Ovary (tissue), 3 donors: ENCODE measurements around the gene LXN.

ENCODE experiments used
- EP300 ChIP-seq: sonication (generic); formaldehyde crosslinking; IDR thresholded peaks from one replicate; pipeline ENCODE4 v1.6.1; 2017; ENCODE audit warnings: antibody characterized with exemption
- TF ChIP-seq, protein P1 (sequence below), 3 donors: fragments of 450-650 bp in 2 of 3; fragments of 200-600 bp in 1 of 3; IDR thresholded peaks; one replicate each; pipeline versions ENCODE4 v1.5.1 to v1.8.0; 2016 to 2022; ENCODE audit warnings: antibody characterized with exemption in 3 of 3, mild to moderate bottlenecking in 1 of 3
- donor health status: DM: no; HTN: no; CAD: no.

DNA sequence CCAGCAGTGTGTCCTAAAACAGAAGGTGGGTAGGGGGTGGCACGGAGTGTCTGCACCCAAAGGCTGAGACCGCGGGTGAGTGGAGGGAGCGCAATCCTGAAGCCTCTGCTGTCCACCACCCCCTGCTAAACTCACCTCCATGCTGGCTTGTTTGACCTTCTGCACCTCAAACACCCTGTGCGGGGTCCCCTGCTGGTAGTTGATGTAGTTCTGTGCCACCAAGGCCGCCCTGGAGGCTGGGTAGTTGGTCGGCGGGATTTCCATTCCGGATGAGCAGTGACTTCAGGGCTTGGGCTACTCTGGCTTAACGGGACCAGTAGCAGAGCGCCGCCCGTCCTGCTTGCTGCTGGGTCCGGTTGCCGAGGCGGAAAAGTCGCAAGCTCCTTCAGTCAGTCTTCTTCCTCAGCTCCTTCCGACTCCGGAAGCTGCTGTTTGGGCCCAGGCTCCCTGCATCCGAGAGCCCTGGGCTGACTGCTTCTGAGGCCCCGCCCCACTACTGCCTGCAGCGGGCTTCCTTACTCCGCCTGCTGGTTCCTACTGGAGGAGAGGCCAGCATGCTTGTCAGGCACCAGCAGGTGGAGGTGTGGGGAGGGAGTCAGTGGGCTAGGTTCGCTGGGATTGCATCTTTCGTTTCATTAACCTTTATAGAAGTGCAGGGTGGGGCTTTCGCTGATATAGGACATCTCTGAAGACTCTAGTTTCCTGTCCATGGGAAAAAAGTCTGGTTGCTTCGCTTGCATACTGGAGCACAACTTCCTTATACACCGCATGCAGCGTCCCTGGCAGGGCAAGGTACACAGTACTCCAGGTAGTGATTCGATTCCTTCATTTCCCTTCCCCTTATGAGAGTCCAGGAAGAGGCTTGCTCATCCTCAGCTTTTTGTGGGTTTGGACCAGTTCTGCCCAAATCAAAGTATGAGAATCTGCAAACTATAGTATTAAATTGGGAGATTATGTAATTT, at the start of gene LXN:
- no peak for TF ChIP-seq EP300
- TF ChIP-seq, protein P1, sequence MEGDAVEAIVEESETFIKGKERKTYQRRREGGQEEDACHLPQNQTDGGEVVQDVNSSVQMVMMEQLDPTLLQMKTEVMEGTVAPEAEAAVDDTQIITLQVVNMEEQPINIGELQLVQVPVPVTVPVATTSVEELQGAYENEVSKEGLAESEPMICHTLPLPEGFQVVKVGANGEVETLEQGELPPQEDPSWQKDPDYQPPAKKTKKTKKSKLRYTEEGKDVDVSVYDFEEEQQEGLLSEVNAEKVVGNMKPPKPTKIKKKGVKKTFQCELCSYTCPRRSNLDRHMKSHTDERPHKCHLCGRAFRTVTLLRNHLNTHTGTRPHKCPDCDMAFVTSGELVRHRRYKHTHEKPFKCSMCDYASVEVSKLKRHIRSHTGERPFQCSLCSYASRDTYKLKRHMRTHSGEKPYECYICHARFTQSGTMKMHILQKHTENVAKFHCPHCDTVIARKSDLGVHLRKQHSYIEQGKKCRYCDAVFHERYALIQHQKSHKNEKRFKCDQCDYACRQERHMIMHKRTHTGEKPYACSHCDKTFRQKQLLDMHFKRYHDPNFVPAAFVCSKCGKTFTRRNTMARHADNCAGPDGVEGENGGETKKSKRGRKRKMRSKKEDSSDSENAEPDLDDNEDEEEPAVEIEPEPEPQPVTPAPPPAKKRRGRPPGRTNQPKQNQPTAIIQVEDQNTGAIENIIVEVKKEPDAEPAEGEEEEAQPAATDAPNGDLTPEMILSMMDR (IDR thresholded peaks at IDR 0.05) = peak; percentile 57 to 69 (median 68)
